Measurements from ENCODE around the gene MRPL37.

Gene MRPL37

DNA sequence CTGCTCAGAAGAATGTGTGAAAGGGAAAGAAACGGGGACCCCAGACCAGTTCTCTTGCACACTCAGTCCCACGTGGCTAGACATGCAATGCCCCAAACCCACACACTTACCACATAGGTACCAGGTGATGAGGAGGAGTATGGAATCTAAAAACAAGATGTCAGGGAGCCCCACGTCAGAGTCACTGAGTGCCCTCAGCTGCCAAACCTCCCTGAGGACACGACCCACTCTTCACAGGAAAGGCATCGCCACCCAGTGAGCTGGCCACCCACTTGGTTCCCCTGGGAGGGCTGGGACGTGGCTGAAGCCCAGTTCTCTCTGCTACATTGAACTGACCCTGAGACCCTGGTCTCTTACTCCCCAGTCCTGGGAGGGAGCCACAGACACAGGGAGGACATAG lies 41.4 kb downstream of the MRPL37 start:
- no peak for DNase-seq

GRCh38 chr1:54243022-54243421 lies 43.1 kb downstream of the MRPL37 start:
- DNase-seq, result no peak

- no peak for DNase-seq
Measured at GRCh38 chr1:54244655-54245054, 44.7 kb downstream of the MRPL37 start.

- DNase-seq, result no peak
Measured at GRCh38 chr1:54245501-54245900, 45.5 kb downstream of the MRPL37 start.

GRCh38 chr1:54246116-54246721 lies 46.3 kb downstream of the MRPL37 start:
- no peak for DNase-seq

GRCh38 chr1:54247863-54248515 lies 48.0 kb downstream of the MRPL37 start:
- no peak for DNase-seq

GRCh38 chr1:54248966-54249365 lies 49.0 kb downstream of the MRPL37 start:
- no peak for DNase-seq

- DNase-seq, result no peak
Measured at GRCh38 chr1:54249819-54250435, 50.0 kb downstream of the MRPL37 start.

GRCh38 chr1:54250670-54251069 lies 50.7 kb downstream of the MRPL37 start:
- no peak for DNase-seq

DNA sequence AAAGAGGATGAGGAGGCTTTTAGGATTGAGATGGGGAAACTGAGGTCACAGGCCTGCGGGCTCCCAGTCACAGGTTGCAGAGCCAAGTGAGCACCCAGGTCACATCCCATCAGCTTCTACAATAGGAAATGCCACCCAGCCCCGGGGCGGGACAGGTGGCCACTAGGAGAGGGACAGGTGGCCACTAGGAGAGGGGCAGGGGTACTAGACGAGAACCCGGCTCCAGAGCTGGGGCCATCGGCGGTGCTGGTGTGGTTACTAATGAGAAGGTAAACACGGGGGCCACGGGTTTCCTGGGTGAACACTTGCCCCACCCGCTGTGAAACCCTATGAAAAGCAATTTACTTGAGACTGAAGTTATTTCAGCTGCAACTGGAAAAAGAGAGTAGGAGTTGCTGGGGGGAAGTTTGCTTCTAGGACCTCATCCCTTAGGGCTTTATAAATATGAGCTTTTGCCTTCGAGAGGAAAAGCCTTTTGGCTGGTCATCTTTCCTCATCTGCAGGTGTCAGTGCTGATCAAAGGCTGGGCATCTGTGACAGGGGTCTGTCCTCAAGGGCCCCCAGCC lies 52.5 kb downstream of the MRPL37 start:
- no peak for DNase-seq

DNA sequence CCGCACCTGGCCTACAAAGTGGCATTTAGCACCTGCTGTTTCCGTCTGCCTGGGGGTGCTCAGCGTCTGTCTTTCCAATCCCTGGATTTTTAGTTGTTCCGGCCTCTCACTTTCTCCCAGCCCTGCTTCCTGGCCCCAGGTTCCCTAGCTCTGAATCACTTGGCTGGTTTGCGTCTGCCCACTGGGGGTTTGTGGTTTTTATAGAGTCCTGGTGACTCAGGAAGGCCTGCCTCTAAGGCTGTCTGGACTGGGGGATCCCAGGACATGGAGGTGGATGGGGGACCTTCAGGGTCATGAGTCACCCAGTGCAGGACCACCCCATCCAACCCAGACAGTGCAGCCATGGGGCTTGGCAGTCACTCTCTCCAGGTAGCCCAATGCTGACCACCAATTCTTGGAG lies 53.5 kb downstream of the MRPL37 start:
- DNase-seq, result no peak

DNA sequence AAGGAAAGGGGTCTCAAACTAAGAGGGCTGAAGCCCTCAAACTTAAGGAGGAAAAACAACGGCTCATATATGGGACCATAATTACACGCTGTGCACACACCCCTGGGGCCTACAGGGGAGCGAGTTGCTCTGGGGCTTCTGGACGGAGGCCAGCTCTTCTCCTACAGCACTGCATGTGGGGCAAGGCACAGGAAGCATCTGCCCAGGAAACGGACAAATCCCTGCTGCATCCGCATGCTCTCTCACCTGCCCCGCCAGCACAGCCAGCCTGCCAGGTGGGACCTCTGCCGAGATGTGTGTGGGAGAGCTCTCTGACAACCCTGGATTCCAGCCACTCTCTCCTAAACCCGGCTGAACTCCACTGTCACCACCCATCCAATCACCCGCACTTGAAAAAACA lies 54.1 kb downstream of the MRPL37 start:
- no peak for DNase-seq

- DNase-seq, result no peak
Measured at GRCh38 chr1:54255026-54255702, 55.2 kb downstream of the MRPL37 start.

DNA sequence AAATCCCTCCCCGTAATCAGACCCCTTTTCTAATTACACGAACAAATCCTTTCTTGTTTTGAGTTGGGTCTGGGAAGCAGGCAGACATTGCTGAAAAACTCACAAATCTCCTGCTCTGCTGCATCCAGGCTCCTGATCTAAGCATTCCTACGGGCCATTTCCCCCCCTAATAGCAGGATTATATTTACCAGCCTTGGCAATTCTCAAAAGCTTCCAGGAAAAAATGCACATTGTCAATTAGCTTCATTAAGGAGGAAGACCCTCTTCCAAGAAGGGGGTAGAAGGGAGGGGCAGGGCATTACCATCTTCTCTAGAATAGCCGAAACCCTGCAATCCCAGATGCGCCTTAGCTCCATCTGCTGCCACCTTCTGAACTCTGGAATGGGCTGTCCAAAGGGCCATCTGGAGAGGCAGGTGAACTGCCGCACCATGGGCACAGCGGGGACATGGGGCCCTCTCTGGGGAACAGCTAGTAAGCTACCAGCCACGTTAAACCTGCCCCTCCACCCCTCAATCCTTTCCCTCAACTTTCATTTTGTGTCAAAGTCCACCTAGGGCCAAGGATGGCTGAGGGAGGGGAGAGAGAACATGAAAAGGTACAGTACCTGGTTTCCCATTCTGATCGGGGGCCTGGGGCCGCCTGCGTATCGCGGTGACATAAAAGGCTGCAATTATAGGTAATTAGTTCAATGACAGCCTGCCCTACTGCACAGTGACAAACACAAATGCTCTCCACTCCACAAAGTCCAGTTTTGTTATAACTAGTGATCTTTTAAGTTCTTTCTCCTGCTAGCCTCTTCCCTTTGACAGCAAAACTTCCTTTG lies 56.8 kb downstream of the MRPL37 start:
- no peak for DNase-seq

GRCh38 chr1:54257346-54257620 lies 57.3 kb downstream of the MRPL37 start:
- no peak for DNase-seq

- no peak for DNase-seq
Measured at GRCh38 chr1:54257876-54258275, 57.9 kb downstream of the MRPL37 start.

DNA sequence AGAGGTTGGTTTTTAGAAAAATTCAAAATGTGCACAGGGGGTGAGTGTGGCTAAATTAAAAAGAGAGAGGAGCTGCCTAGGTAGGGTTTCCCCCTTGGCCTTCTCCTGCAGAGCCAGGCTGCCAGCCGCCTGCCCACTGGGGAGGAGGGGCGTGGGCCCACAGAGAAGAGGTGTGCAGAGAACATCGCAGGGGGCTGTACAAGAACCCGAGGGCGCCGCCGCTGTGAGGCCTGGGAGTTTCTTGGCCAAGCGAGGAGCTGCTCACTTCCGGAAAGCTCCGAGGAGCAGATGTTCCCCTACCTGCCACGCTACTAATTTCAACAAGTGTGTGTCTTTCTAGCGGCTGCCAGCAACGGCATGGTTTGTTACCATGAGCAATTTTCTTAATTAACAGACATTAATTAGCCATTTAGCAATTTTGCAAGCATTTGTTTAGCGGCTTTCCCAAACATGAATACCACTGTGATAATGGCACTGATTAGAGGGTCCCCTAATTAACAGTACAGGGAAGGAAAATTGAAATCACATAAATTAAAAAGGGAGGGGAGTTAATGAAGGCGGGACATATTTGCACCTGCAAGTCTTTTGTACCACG lies 59.7 kb downstream of the MRPL37 start:
- no peak for DNase-seq

GRCh38 chr1:54260810-54261209 lies 60.8 kb downstream of the MRPL37 start:
- no peak for DNase-seq

GRCh38 chr1:54262244-54262643 lies 62.3 kb downstream of the MRPL37 start:
- no peak for DNase-seq

DNA sequence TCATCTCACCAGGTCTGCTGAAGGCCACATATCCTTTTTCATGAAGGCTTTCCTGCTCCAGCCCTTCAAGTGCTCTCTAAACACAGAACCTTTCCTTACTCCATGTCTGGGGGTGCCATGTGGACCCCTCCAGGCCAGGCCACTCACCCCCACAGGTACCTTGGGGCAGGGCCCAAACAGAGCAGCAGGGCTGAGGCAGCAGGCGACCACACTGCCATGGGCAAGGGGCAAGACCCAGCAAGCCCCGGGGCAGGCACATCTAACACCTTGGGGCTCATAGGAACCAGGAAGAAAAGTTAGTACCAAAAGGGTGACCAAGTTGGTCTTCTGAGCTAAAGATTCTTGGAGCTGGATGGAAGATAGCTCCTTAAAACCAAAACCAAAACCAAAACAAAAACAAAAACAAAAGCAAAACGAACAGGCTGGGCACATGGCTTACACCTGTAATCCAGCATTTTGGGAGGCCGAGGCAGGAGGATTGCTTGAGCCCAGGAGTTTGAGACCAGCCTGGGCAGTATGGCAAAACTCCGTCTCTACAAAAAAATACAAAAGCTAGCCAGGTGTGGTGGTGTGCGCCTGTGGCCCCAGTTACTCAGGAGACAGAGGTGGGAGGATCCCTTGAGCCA lies 63.7 kb downstream of the MRPL37 start:
- DNase-seq, result no peak

DNA sequence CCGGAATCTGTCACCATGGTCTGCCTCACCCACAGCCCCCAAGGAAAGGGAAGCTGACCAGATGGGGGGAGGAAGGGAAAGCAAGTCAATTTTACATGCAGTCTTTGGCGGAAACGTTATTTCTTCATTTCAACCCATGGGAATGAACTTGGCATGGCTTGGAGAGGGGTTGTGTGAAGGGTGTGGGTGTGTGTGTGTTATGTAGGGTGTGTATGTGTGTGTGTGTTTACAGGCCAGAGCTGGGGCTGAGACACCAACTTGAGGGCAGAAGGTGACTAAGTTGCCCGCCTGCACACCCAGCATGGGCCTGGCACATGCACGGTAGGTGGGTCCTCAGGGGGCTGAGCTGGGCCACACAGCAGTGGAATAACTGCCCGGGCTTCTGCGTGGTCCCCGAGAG lies 65.2 kb downstream of the MRPL37 start:
- no peak for DNase-seq

DNA sequence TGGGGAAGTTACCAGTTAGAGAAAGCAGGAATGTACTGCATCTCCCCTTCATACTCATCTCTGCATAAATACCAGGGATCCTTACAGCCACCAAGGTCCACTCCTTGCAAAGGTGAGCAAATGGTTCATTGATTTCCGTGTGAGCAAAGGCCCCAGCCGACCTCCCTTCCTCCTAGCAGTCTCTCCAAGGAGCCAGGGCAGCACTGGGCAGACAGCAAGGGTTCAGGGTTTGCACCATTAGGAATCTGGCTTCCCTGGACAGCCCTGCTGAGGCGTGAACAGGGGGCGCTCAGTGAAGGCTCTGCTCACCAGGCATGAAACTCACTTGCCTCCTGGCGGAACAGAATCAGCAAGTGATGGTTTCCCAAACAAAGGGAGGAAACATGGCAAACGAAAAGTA lies 65.7 kb downstream of the MRPL37 start:
- no peak for DNase-seq

Measured in NCI-H446 treated with DMSO at 0.1 percent for 48 hours (cell line).